Liver (tissue), 9 donors: Measurements from ENCODE around the gene GABPB1. TPM values are rescaled to one million over a fixed set of nuclear protein-coding genes. Genes with fewer than 3 reads are reported as not detected.

Source experiments
- DNase-seq: peaks from one replicate; pipeline ENCODE4 v3.0.0-alpha.2; 2017; ENCODE audit warnings: low spot score
- H3K27ac ChIP-seq, 2 donors: one replicate each; pipeline ENCODE4 v1.7.0; 2013; ENCODE audit warnings: inconsistent platforms in 2 of 2, low read length in 2 of 2, control low read depth in 1 of 2, low read depth in 1 of 2, mild to moderate bottlenecking in 1 of 2
- H3K27me3 ChIP-seq, 4 donors: one replicate each; pipeline versions ENCODE4 v1.6.1 to v1.7.0; 2013; ENCODE audit warnings: low read length in 3 of 4, inconsistent platforms in 1 of 4, mild to moderate bottlenecking in 1 of 4, moderate library complexity in 1 of 4; ENCODE audit not compliant: control insufficient read depth in 4 of 4, insufficient read depth in 4 of 4
- H3K36me3 ChIP-seq, 4 donors: one replicate each; pipeline versions ENCODE4 v1.6.1 to v1.7.0; 2013; ENCODE audit warnings: low read length in 3 of 4, mild to moderate bottlenecking in 3 of 4, low read depth in 1 of 4, moderate library complexity in 1 of 4; ENCODE audit not compliant: control insufficient read depth in 4 of 4, insufficient read depth in 3 of 4
- H3K4me1 ChIP-seq, 4 donors: one replicate each; pipeline versions ENCODE4 v1.6.1 to v1.7.0; 2013; ENCODE audit warnings: low read length in 3 of 4, mild to moderate bottlenecking in 3 of 4, moderate library complexity in 1 of 4; ENCODE audit not compliant: control insufficient read depth in 4 of 4, insufficient read depth in 4 of 4
- H3K4me3 ChIP-seq, 3 donors: one replicate each; pipeline versions ENCODE4 v1.6.1 to v1.7.0; 2013; ENCODE audit warnings: low read length in 3 of 3, control low read depth in 1 of 3, low read depth in 1 of 3, mild to moderate bottlenecking in 1 of 3
- H3K9ac ChIP-seq, 2 donors: one replicate each; pipeline ENCODE4 v1.7.0; 2013; ENCODE audit warnings: low read length in 2 of 2, mild to moderate bottlenecking in 2 of 2, moderate library complexity in 2 of 2, control low read depth in 1 of 2, low read depth in 1 of 2
- H3K9me3 ChIP-seq, 4 donors: one replicate each; pipeline versions ENCODE4 v1.6.1 to v1.7.0; 2013; ENCODE audit warnings: low read length in 3 of 4; ENCODE audit not compliant: control insufficient read depth in 4 of 4
- ATF3 ChIP-seq: IDR thresholded peaks from 2 replicates; pipeline ENCODE4 v1.6.1; 2016; ENCODE audit warnings: antibody characterized with exemption
- FOXA1 ChIP-seq: IDR thresholded peaks from 2 replicates; pipeline ENCODE4 v1.6.1; 2016; ENCODE audit warnings: antibody characterized with exemption
- FOXA2 ChIP-seq: IDR thresholded peaks from 2 replicates; pipeline ENCODE4 v1.6.1; 2016; ENCODE audit warnings: antibody characterized with exemption
- GABPA ChIP-seq, 2 donors: IDR thresholded peaks in 1 of 2; conservative IDR thresholded peaks in 1 of 2; 2 replicates each; pipeline ENCODE4 v1.6.1; 2016; ENCODE audit warnings: antibody characterized with exemption in 2 of 2, mild to moderate bottlenecking in 1 of 2, moderate library complexity in 1 of 2
- HNF4A ChIP-seq, 2 donors: conservative IDR thresholded peaks; 2 replicates each; pipeline ENCODE4 v1.6.1; 2016; ENCODE audit warnings: antibody characterized with exemption in 2 of 2, mild to moderate bottlenecking in 2 of 2
- NR2F2 ChIP-seq: IDR thresholded peaks from 2 replicates; pipeline ENCODE4 v1.6.1; 2016; ENCODE audit warnings: antibody characterized with exemption
- RAD21 ChIP-seq, 2 donors: IDR thresholded peaks; 2 replicates each; pipeline ENCODE4 v1.6.1; 2016; ENCODE audit warnings: antibody characterized with exemption in 2 of 2, mild to moderate bottlenecking in 2 of 2
- RXRA ChIP-seq, 2 donors: IDR thresholded peaks; 2 replicates each; pipeline ENCODE4 v1.6.1; 2017 to 2018; ENCODE audit warnings: antibody characterized with exemption in 2 of 2, mild to moderate bottlenecking in 1 of 2
- SP1 ChIP-seq: IDR thresholded peaks from 2 replicates; pipeline ENCODE4 v1.6.1; 2018; ENCODE audit warnings: antibody characterized with exemption, mild to moderate bottlenecking
- TAF1 ChIP-seq: conservative IDR thresholded peaks from 2 replicates; pipeline ENCODE4 v1.6.1; 2016; ENCODE audit warnings: antibody characterized with exemption, mild to moderate bottlenecking
- WGBS: extraction: QIAGEN DNeasy Blood & Tissue Kit; methylation state at CpG from one replicate; pipeline ENCODE4 v1.1.7; 2013; 5-methylcytosine and 5-hydroxymethylcytosine counted together
- polyA plus RNA-seq, 2 donors: library from polyadenylated mRNA; stranded (reverse) in 1 of 2; unstranded in 1 of 2; fragments of 200-250 nt in 1 of 2; fragments of >200 nt in 1 of 2; fragmentation: Nextera tagmentation in 1 of 2; extraction: Ambion mirVana in 1 of 2; gene quantifications; one replicate each; pipeline versions ENCODE4 v1.2.1 to v1.2.3, GENCODE V29; 2013 to 2015
- total RNA-seq, 2 donors: library from RNA; depleted of rRNA; stranded (reverse); fragments of >200 nt; gene quantifications; one replicate each; pipeline ENCODE4 v1.2.3, GENCODE V29; 2014
- TF ChIP-seq, protein P1 (sequence below): fragments of 150-350 bp; IDR thresholded peaks from 2 replicates; pipeline ENCODE4 v1.5.1; 2017; ENCODE audit warnings: improper control_type of control experiment, low read depth, low read length; ENCODE audit not compliant: missing input control
- TF ChIP-seq, protein P2 (sequence below): IDR thresholded peaks from 2 replicates; pipeline ENCODE4 v1.6.1; 2016; ENCODE audit warnings: antibody characterized with exemption
- TF ChIP-seq, protein P3 (sequence below): IDR thresholded peaks from 2 replicates; pipeline ENCODE4 v1.6.1; 2016; ENCODE audit warnings: antibody characterized with exemption
- donor health status: healthy.
- donor health status: healthy.
- donor health status: healthy.
- donor health status: healthy.
- donor health status: healthy.

The GABPB1 gene
- total and polyA plus RNA-seq, 4 donors, result 4.4 to 23.6 (median 9.8) TPM

DNA sequence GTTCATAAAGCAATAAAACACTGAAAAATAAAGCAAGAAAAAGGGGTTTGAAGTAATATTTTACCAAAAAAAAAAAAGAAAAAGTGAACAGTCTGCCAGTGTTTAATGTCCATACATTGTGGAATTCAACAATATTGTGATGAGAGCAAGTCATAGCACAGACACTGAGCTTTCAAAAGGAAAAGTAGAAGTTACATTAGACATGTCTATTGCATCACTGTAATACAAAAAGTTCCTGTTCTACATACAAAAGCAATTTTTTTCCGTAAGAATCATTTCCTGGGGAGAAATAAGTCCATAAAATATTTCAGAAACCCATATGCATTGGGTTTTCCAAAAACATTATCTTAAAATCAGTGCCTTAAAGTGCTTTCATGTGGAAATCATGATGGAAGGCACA lies 77.6 kb downstream of the GABPB1 start:
- Histone ChIP-seq H3K9ac (no peak overlapping the region), H3K36me3 (peaks cover 0 to 3% (median 0%) of the 10 kb centered on the region in 4 donors), H3K4me1 (no peaks in the 10 kb centered on the region), H3K4me3 (no peak overlapping the region), H3K27me3 (no peaks in the 10 kb centered on the region), H3K9me3 (no peaks in the 10 kb centered on the region), H3K27ac (no peak overlapping the region)
- TF ChIP-seq SP1 (no peak), RXRA (IDR thresholded peaks at IDR 0.05) (no peak), FOXA2 (no peak), RAD21 (IDR thresholded peaks at IDR 0.05) (no peak), ATF3 (no peak), NR2F2 (no peak), GABPA (IDR thresholded peaks at IDR 0.05 in 1 of 2, conservative IDR thresholded peaks at IDR 0.05 in 1 of 2) (no peak)
- TF ChIP-seq, protein P1, sequence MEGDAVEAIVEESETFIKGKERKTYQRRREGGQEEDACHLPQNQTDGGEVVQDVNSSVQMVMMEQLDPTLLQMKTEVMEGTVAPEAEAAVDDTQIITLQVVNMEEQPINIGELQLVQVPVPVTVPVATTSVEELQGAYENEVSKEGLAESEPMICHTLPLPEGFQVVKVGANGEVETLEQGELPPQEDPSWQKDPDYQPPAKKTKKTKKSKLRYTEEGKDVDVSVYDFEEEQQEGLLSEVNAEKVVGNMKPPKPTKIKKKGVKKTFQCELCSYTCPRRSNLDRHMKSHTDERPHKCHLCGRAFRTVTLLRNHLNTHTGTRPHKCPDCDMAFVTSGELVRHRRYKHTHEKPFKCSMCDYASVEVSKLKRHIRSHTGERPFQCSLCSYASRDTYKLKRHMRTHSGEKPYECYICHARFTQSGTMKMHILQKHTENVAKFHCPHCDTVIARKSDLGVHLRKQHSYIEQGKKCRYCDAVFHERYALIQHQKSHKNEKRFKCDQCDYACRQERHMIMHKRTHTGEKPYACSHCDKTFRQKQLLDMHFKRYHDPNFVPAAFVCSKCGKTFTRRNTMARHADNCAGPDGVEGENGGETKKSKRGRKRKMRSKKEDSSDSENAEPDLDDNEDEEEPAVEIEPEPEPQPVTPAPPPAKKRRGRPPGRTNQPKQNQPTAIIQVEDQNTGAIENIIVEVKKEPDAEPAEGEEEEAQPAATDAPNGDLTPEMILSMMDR, result no peak
- TF ChIP-seq, protein P2, sequence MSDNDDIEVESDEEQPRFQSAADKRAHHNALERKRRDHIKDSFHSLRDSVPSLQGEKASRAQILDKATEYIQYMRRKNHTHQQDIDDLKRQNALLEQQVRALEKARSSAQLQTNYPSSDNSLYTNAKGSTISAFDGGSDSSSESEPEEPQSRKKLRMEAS, result no peak
- TF ChIP-seq, protein P3, sequence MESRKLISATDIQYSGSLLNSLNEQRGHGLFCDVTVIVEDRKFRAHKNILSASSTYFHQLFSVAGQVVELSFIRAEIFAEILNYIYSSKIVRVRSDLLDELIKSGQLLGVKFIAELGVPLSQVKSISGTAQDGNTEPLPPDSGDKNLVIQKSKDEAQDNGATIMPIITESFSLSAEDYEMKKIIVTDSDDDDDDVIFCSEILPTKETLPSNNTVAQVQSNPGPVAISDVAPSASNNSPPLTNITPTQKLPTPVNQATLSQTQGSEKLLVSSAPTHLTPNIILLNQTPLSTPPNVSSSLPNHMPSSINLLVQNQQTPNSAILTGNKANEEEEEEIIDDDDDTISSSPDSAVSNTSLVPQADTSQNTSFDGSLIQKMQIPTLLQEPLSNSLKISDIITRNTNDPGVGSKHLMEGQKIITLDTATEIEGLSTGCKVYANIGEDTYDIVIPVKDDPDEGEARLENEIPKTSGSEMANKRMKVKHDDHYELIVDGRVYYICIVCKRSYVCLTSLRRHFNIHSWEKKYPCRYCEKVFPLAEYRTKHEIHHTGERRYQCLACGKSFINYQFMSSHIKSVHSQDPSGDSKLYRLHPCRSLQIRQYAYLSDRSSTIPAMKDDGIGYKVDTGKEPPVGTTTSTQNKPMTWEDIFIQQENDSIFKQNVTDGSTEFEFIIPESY, result no peak
- no peak for DNase-seq
- WGBS, result 89% methylated on average over 1 of the region's 1 CpG

- TF ChIP-seq GABPA (IDR thresholded peaks at IDR 0.05 in 1 of 2, conservative IDR thresholded peaks at IDR 0.05 in 1 of 2), result no peak
- no peak for TF ChIP-seq NR2F2
- no peak for TF ChIP-seq RXRA (IDR thresholded peaks at IDR 0.05)
- TF ChIP-seq RAD21 (IDR thresholded peaks at IDR 0.05), result no peak
- Histone ChIP-seq H3K27me3 (no peaks in the 10 kb centered on the region), H3K4me1 (peaks cover 0 to 1% (median 0%) of the 10 kb centered on the region in 4 donors), H3K9me3 (no peaks in the 10 kb centered on the region), H3K36me3 (peaks cover 0 to 3% (median 0%) of the 10 kb centered on the region in 4 donors), H3K4me3 (no peak overlapping the region), H3K9ac (no peak overlapping the region), H3K27ac (no peak overlapping the region)
- DNase-seq, result no peak
- 74% methylated on average over 3 of the region's 3 CpGs for WGBS
These were observed 79.1 kb downstream of the GABPB1 start for GRCh38 chr15:50275908-50276307.

DNA sequence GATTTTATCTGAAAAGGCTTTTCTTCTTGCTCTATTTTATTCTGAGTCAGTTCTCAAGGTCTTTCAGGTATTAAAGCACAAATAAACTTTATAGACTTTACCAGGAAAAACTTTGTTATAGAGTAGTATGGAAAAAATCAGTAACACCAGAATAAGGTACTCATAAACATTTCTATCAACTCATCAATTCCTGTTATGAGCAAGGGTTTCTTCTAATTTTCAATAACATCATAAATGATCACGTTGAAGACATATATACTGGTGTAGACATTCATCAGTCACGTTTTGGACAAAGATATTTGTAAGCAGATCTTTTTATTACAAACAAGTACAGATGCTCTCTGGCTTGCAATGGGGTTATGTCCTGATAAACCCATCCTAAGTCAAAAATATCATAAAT lies 79.9 kb downstream of the GABPB1 start:
- 62% methylated on average over 2 of the region's 2 CpGs for WGBS
- Histone ChIP-seq H3K27me3 (no peaks in the 10 kb centered on the region), H3K36me3 (peaks cover 0 to 3% (median 0%) of the 10 kb centered on the region in 4 donors), H3K9me3 (no peaks in the 10 kb centered on the region), H3K4me1 (peaks cover 0 to 1% (median 0%) of the 10 kb centered on the region in 4 donors), H3K9ac (no peak overlapping the region), H3K27ac (no peak overlapping the region), H3K4me3 (no peak overlapping the region)
- DNase-seq, result no peak
- TF ChIP-seq, protein P1, result no peak
- TF ChIP-seq, protein P2, result no peak
- TF ChIP-seq FOXA2, result no peak
- no peak for TF ChIP-seq GABPA (IDR thresholded peaks at IDR 0.05 in 1 of 2, conservative IDR thresholded peaks at IDR 0.05 in 1 of 2)
- TF ChIP-seq FOXA1, result no peak
- TF ChIP-seq, protein P3, result no peak
- no peak for TF ChIP-seq NR2F2
- TF ChIP-seq ATF3, result no peak
- TF ChIP-seq RAD21 (IDR thresholded peaks at IDR 0.05), result no peak
- no peak for TF ChIP-seq RXRA (IDR thresholded peaks at IDR 0.05)
- no peak for TF ChIP-seq TAF1
- no peak for TF ChIP-seq HNF4A (conservative IDR thresholded peaks at IDR 0.05)
